ENCODE data around the gene SNAP47.
A peak's percentile ranks its signal among the peaks of the same experiment; 100 is the strongest.

The SNAP47 gene

DNA sequence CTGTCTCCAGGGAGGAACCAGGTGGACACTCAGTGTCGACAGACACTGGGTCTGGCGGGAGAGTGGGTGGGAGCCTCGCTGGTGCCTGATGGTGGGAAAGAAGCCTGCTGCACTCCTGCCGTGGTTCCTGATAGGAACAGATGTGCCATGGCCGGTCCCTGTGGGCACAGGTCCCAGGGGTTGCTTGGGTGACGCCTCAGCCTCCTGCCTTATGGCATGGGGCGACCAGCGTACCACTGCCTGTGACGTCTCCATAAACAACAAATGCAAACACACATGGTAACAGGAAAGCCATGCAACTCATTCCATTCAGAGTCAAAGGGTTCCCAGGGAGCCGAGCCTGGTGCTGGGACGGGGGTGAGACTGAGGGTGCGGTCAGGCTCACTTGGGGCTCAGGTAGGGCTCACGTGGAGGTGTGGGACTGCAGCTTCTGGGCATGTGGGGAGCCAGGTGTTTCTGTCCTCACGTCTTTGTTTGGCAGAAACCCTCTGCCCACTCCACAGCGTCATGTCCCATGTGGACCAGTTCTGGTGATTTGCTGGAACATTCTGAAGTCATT lies 34.8 kb downstream of the SNAP47 start:
- no peak for DNase-seq

DNA sequence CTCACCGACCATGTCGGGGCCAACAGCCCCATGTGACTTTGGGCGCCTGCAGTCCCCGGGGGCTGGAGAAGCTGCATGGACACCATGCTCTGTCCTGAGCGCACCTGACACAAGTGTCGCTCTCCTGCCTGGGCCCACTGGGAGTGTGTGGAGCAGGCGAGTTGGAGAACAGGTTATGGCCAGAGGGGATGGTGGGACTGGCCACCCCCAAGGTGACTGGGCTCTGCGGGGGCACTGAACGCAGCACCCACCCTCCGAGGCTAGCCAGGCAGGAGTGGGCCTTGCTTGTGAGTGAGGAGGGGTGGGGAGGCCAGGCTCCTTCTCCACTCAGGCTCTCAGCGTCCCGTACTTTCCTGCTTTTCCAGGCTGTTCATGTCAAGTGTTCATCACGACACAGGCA lies 35.6 kb downstream of the SNAP47 start:
- DNase-seq, result no peak

DNA sequence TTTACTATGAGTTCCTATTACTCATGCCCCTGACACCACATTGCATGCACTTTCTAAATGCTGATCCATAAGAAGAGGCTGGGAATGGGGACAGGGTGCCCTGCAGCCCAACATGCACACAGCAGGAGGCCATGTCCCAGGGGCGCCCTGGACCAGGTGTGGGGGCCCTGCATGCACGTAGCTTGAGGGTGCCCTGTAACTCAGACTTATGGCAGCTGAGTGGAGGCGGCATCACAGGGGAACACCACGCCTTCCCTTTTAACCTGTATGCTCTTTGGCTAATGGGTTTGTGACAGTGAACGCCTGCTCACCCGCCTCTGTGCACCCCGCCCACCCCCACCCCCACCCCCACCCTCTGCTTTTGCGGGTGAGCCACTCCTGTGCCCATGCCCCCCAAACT lies 36.1 kb downstream of the SNAP47 start:
- DNase-seq, result no peak

DNA sequence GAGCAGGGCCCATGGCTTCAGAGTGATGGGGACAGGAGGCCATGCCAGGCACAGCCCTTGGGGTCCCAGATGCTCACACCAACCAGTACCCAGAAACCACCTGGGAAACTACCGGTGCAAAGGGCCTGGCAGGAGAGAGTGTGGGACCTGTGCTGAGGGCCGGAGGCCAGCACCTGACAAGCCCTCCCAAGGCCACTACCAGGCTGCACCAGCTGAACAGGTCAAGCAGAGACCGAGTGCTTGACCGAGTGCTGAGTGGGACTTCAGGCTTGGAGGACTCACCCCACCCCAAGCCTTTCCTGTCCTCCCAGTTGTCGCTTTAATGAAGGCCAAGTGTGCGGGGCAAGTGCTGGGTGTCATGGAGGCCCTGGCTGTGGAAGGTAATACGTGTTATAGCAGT lies 36.5 kb downstream of the SNAP47 start:
- no peak for DNase-seq

DNA sequence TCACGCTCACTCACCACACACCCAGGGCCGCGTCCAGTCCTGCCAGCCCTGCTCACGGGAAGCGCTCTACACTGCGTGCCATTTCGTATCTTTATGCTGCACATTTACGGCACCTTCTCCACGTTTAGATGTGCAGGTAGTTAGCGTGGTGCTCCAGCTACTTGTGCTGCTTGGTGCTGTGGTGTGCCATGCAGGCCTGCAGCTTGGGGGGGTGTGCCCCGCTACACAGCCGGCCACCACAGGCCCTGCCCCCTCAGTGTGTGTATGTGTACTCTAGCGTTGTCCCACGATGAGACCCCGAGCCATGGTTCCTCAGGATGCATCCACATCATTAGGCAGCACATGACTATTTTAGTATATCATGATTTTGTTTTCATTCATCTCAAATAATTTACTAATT lies 38.3 kb downstream of the SNAP47 start:
- DNase-seq, result no peak

DNA sequence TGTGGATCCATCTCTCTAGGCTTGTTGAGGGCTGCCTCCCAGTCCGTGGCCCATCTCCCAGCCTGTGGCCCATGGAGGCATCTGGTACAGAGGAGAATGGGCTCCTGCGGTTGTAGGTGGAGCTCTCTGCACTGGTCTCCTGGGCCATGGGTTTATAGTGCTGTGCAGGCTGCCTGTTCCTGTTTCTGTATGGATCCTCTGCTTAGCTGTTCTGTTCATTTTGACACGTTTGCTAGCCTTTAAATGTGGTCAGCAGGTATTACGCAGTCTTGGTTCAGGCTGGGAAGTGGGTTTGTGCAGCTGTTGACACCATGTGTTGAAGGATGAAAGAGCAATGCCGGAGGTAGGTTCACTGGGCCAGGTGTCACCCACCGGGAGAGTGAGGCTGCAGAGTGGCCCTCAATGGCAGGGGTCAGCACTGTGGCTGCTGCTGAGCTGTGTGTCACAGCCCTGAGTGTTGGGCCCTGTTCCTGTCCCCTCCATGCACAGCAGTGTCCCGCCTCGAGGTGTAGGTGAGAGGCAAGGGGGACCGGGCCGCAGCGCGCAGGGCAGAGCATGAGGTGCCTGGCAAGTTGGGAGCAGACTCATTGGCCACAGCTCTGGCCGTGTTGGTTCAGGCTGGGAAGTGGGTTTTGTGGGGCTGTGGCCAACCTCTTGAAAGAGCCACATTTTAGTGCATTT lies 39.0 kb downstream of the SNAP47 start:
- peak; percentile 42 for DNase-seq

DNA sequence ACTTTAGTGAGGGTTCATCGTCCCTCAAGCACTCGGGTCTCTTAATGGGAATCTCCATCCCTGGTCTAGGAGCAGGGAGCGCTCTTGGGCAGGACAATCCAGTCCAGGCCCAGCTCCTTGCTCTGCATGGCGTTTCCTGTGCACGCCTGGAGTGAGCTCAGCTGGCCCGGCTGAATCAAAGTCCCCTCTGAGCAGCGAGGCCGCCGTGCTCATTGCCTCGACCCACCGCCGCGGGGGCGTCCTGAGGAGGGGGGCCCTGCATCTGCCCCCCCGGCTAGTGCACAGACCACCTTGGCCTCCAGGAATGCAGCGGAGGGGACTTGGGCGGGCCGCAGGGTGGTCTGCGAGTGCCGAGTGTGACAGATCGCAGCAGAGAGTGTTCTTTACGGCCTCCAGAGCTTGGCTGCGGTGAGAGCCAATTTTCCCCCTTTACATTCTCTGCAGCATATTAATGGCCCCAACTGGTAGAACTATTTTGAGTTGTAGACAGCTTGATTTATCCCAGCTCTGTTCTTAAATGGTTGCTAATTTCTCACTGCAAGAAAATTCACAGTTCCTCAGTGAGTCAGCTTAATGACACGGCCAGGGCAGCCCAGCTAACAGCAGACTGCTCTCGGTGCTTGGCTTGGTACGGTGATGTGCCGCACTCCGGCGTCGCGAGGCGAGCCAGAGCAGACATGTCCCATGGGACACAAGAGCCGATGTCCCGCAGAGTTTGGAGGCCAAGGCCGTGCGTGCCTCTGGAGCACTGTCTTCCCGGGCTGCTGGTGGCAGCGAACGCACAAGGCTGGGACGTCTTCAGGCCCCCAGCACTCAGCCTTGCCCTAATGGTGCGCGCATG lies 39.8 kb downstream of the SNAP47 start:
- DNase-seq, result no peak

DNA sequence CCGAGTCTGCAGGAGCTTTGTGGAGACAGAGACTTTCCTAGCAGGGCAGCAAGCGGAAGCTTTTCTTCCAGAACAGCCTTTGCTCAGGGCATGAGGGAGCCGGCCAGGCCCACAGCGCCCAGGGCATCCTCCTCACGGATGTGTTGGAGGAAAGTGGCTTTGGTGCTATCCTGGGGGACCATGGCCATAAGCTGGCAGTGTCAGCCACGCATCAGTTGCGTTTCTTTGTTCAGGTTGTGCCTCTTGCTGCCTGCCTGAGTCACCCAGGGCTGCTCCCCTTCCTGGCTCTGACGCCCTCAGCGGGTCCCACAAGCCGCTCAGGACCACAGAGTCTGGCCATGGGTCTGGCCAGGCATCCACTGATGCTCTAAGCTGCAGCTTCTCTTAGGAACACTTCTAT lies 40.6 kb downstream of the SNAP47 start:
- DNase-seq, result no peak

DNA sequence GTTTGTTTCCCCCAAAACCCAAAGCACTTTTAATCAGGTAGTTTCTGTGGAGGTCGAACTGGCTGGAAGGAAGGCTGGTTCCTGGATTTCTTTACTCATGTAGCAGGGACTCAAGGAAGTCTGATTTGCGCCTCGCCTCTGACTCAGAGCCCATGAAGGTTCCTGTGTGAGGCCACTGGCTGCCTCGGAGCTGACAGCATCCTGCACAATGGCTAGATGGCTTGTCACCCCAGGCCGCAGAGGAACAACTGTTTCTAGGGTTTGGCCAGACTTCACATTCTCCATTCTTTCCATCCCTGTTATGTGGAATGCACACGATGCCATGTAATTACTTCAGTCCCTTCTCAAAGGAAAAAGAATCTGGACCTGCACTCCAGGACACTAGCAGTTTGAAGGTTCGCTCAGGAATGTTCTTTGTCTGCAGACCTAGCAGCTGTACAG lies 41.1 kb downstream of the SNAP47 start:
- no peak for DNase-seq

DNA sequence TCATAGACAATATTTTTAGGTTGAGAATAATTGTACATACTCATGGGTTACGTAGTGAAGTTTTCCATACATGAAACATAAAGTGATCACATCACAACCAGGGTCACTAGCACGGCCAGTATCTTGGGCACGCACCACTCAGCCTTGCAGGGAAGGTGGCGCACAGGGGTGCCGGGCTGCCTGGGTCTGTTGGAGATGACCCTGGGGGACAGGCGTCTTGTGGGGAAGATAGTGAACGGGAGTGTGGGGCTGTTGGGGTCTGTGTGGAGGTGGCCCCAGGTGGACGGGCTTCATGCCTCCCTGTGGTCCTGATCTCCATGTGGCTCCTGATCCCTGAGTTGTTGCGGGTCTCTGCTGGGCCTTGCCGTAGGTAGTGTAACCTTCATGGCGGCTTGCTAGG lies 41.9 kb downstream of the SNAP47 start:
- no peak for DNase-seq

DNA sequence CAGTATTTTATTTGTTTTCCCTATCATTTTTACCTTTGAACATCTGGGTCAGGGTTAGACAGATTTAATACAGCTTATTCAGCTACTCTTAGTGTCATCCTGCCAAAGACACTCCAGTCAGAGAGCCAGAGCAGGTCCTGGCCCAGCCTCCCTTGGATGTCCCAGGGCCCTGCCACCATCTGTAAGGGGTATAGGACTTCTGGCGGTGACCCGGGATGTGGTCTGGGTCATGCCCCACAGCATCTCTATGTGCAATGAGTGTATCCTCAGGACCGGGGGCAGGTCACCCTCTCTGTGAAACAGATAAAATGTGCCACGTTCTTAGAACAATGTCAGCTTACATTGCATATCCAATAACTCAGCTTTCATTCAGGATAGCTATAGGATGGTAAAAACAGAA lies 42.4 kb downstream of the SNAP47 start:
- DNase-seq, result no peak

DNA sequence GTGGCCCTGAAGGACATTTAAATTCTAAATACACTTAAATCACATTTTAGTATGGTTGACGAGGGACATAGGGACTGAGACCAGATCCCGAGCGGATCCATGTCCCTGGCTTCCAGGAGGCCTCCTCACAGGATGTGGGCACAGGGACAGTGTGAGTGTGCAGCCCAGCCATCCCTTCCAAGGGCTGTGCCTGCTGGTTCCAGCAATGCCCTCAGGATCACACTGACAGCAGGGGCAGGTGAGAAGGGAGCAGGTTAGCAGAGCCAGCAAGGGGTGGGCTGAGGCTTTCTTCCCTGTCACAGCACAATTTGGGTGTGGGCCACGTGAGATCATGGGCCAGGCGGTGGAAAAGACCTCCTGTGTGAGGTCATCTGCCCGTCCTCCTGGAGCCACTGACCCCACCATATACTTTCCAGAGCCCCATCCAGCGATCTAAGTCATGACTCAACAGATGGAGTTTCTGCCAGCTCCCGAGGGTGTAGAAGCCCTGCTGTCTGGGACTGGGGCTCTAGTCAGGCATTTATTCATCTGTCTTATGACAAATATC lies 43.2 kb downstream of the SNAP47 start:
- DNase-seq, result no peak

DNA sequence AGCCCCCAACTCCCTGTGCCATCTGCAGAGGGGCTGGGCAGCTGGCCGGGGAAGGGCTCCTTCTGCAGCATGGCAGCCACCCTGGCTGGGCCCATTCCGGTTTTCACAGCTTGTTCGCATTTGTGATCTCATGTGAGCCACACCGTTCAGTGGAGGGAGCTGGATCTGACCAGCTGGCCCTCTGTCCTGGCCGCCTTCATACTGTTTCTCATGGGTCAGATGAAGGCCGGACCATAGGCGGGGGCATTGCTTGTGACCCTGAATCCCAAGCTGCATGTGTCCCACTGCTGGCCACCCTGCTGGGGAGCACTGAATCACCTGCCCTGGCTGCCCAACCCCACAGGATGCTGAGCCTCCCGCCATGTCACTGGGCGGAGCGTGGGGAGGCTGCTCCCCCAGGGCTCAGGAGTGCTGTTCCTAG lies 43.8 kb downstream of the SNAP47 start:
- DNase-seq, result no peak

DNA sequence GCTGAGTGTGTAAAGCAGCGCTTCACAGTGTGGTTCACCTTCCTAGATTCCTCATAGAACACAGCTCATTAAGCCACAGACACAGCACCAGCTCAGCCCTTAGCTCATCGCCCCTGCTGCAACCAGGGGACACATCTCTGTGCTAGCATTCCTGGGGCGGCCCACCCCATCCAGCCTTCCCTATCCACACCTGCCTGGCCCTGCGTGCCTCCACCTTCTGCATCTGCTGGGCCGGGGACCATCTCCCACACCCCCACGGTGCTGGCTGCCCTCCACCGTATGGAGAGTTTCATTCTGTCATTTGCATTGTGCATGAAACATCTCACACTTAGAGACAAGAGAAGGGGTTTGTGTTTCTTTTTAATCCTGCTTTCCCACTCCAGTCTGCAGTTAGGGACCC lies 44.5 kb downstream of the SNAP47 start:
- no peak for DNase-seq

DNA sequence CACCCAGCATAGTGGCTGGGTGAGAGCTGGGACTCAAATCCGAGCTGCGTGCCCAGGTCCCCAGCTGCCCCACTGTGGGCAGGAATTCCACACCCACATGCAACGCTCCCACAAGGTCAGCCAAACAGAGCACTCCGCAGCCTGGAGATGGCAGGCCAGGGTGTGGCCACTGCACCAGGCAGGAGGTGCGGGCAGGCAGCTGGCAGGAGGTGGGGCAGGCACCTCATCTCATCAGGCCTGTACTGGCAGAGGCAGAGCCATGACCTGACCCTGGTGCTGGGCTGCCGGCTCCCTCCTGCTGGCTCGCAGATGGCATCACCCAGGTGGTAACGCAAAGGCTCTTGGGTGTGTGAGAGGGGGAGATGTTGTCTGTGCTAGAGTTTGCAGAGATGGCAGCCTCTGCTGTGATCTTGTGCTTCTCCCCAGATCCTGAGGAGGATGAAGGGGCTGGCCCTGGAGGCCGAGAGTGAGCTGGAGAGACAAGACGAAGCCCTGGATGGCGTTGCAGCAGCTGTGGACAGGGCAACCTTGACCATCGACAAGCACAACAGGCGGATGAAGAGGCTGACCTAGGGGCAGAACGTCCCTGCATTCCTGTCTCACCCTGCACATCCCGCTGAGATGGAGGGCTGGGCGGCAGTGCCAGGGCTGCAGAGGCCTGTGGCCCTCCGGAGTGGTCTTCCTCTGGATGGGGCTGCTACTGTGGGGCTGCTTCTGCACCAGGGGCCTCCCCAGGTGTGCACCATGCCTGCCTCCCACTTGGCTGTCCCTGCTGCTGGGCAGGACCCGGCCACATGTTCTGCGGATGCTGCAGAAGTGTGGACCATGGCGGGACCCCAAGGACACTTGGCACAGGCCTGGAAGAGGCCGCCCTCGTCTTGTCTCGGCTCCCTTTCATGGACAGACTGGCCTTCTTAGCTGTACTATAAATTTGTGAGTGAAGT lies 45.1 kb downstream of the SNAP47 start:
- DNase-seq, result no peak

DNA sequence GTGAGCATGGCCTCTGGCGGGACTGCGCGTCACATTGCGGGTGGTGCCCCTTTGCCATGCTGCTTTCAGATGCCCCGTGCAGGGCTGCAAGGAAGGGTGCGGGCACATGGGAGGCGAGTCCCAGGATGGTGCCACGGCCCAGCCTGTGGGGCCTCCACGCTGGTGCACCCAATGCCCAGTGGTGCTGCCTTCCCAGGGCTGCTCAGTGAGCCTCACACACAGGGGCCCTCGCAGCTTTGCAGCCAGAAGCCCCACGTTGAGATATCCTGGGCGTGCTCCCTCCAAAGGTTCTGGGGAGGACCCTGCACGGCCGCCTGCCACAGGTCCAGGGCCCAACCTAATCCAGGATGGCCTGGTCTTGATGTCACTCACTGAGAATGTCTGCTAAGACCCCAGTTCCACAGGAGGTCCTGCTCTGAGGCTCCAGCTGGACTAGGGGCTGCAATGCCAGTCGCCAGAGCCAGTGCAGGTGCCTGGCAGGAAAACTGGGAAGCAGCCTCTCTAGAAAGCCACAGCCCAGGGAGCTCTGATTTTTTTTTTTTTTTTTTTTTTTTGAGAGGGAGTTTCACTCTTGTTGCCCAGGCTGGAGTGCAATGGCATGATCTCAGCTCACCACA lies 46.2 kb downstream of the SNAP47 start:
- DNase-seq, result no peak

DNA sequence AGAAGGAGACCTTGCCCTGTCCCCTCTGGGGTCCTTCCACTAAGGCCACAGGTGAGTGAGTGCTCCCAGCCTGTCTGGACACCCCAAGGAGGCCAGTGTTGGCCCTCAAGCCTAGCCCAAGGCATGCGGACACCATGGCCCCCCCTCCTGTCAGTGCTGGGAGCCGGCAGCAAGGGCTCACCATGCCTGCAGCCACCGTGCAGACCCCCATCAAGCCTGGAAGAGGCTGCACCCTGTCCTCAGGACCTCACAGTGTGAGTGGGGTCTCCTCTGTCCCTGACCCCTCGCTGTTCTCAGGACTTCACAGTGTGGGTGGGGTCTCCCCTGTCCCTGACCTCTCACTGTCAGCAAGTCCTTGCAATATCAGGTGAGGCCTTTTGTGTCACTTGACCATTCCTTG lies 47.0 kb downstream of the SNAP47 start:
- no peak for DNase-seq

DNA sequence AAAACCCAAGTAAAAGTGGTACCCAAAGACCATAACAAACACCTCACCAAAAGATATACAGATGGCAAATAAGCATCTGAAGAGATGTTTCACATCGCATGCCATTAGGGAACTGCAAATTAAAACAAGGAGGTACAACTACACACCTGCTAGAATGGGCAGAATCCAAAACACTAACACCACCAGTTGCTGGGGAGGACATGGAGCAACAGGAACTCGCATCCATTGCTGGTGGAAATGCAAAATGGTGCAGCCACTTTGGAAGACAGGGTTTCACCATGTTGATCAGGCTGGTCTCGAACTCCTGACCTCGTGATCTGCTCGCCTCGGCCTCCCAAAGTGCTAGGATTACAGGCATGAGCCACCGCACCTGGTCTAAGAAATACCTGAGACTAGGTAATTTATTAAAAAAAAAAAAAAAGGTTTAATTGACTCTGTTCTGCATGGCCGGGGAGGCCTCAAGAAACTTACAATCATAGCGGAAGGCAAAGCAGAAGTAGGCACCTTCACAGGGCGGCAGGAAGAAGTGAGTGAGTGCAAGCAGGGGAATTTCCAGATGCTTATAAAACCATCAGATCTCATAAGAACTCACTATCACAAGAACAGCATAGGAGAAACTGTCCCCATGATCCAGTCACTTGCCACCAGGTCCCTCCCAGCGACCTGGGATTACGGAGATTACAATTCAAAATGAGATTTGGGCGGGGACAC lies 50.0 kb downstream of the SNAP47 start:
- DNase-seq, result no peak

DNA sequence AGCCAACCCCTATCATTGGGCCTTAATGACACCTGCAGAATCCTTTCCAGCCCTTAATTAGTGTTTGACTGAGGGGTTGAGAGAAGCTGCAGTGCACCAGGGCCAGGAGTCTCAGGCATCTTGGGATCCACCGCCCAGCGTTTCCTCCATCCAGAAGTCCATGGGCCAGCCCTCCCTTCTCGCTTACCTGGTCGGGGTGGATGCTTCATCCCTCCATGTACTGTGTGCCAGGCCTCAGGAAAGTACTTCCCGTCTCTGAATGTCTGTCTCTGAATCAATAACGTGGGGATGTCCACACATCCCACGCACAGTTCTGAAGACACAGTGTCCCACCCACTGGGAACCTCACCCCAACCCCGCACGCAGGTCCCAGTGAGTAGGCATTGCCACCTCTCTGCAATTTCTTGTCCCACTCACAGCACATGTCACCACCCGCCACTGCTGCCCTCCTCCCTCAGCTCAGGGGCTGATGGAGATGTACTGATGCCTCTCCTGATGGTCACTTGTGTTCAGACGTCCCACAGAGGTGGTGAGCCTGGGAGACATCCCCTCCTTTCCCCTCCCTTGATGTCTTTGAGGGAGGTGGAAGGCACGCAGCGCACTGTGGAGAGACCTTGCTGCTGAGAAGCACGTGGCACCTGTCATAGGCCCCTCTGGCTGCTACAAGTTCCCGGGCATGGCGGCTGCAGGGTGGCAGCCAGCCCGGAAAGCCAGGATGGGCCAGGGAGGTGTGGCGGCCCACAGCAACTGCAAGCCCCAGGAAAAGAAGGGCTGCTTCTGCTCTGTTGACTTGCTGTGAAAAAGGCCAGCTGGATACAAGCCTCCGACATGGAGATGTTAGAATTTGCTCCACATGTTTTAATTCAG lies 50.8 kb downstream of the SNAP47 start:
- DNase-seq, result no peak

DNA sequence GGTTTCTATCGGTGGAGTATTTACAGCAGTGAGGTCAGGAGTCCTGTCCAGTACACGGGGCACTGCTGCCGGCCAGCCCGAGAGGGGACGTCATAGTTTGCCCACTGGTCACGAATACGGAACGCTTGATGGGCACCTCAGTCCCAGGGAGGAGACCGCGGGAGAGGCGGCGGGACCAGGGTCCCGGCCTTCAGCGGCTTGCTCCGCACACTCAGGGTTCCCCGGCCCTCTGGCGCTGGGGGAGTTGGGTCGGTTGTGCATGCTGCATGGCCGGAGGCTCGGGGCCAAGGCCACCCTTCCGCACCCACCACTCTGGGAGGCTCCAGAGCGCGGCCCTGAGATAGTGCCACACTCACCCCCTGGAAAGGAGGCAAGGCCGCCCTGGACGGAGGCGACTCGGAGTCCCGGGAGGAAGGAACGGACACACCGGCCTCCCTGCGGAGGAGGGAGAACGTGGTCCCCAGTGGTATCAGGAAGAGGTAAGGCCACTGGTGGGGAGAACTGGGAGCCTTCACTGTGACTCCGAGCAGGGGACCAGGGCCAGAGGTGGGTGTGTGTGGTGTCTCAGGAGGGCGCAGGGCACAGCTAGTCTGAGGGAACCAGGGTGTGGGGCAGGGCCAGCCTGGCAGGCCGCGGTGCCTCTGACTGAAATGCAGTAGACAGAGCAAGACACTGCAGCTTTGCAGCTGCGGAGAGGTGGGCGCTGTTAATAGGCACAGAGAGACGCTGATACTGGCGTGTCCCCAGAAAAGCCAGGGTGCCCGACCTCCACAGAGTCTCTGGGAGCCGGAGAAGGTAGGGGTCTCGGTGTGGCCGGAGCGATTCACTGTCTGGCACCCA lies 51.7 kb downstream of the SNAP47 start:
- DNase-seq, result no peak

Measured in CD4-positive, alpha-beta T cell treated with Interleukin-12 subunit alpha and Interleukin-12 subunit beta, for 1 hour (primary cell).